ENCODE measurements around the gene CCDC144A. TPM values are rescaled to one million over a fixed set of nuclear protein-coding genes. Genes with fewer than 3 reads are reported as not detected.

Gene CCDC144A
- 0.79 to 1.6 TPM (median 1.2 TPM) in 5 replicates for total RNA-seq (2022; extraction: Qiagen RNA extraction)

DNA sequence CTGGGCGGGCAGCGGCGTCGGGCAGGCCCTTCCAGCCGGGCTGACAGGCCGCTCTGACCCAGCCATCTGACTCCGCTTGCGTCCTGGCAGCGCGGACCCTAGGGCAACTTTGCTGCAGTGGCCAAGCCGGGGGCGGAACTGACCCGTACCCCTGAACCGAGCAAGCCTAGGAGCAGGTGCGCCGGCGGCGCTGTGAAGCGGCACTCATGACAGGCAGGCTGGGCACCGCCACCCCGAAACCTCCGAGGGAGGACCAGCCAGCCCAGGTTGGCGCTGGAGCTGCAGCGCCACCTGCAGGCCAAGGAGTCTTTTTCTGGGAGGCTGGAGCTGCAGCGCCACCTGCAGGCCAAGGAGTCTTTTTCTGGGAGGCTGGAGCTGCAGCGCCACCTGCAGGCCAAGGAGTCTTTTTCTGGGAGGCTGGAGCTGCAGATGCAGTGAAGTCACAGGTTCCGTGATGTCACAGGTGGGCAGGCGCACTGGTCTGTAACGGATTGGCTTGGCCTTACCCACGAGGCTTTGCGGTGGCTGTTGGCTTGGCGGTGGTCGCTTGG is at the start of gene CCDC144A:
Gene CCDC144A, plus strand, starts transcription at position 511 of the 551 bp plus-strand sequence. CDS start 160 bp downstream, outside the sequence.

GRCh38 chr17:16653367-16654041 is 36.5 kb upstream of the CCDC144A start, which contains the start of gene ZNF624:
TSS of gene ZNF624 (minus strand) at chr17:16653850.

Other genes starting within 250 kb of the CCDC144A start
- 0.99 to 1.3 TPM (median 1.1 TPM) in 5 replicates for gene LRRC75A, start 198.0 kb upstream of the CCDC144A start, total RNA-seq (2022; extraction: Qiagen RNA extraction)
- gene ZNF287, start 121.0 kb upstream of the CCDC144A start, total RNA-seq (2022; extraction: Qiagen RNA extraction): 10.9 to 17.4 TPM (median 13.5 TPM) in 5 replicates
- 0.85 to 1.9 TPM (median 1.3 TPM) in 5 replicates for gene ZNF624, start 36.4 kb upstream of the CCDC144A start, total RNA-seq (2022; extraction: Qiagen RNA extraction)